ENCODE data around the gene PIGT.

GRCh38 chr20:45391559-45391958 lies 24.4 kb upstream of the PIGT start:
- TF ChIP-seq POLR2A (IDR thresholded peaks at IDR 0.05) (no peak), CTCF (IDR thresholded peaks at IDR 0.05) (no peak)

Data from stomach (tissue), 4 donors.